Esophagus muscularis mucosa (tissue), 4 donors: ENCODE measurements around the gene SEC31A. TPM values are rescaled to one million over a fixed set of nuclear protein-coding genes. Genes with fewer than 3 reads are reported as not detected.
"Not testable (repeated sequence)": the region's sequence is repeated elsewhere in the genome, so short reads cannot be mapped to it uniquely, and the experiment has no call there.

ENCODE experiments used
- DNase-seq: peaks from one replicate; pipeline ENCODE4 v3.0.0-alpha.2; 2017; ENCODE audit errors: extremely low spot score
- H3K27ac ChIP-seq, 4 donors: fragments of 200-600 bp; sonication (generic); replicated peaks in 1 of 4; 1 replicate in 3 of 4; 2 replicates in 1 of 4; pipeline ENCODE4 v1.5.1; 2016 to 2019; ENCODE audit warnings: mild to moderate bottlenecking in 1 of 4
- H3K27me3 ChIP-seq, 4 donors: fragments of 200-600 bp; sonication (generic); one replicate each; pipeline versions ENCODE4 v1.5.1 to v1.6.0; 2016 to 2019
- H3K36me3 ChIP-seq, 4 donors: fragments of 200-600 bp; sonication (generic); one replicate each; pipeline ENCODE4 v1.5.1; 2016 to 2019
- H3K4me1 ChIP-seq, 4 donors: fragments of 200-600 bp; sonication (generic); one replicate each; pipeline ENCODE4 v1.5.1; 2016 to 2019
- H3K4me3 ChIP-seq, 4 donors: fragments of 200-600 bp; sonication (generic); 1 replicate in 2 of 4; 2 replicates in 2 of 4; pipeline ENCODE4 v1.5.1; 2016 to 2019; ENCODE audit warnings: mild to moderate bottlenecking in 4 of 4, moderate library complexity in 1 of 4
- H3K9me3 ChIP-seq, 4 donors: fragments of 200-600 bp; sonication (generic); 1 replicate in 3 of 4; 2 replicates in 1 of 4; pipeline ENCODE4 v1.5.1; 2016 to 2019
- CTCF ChIP-seq, 3 experiments: fragments of 200-600 bp in 2 of 3; fragments of 450-650 bp in 1 of 3; sonication (generic) in 2 of 3; IDR thresholded peaks; one replicate each; pipeline ENCODE4 v1.5.1; 2017 to 2019; ENCODE audit warnings: antibody characterized with exemption in 3 of 3, mild to moderate bottlenecking in 2 of 3, moderate library complexity in 1 of 3
- EP300 ChIP-seq: sonication (generic); formaldehyde crosslinking; IDR thresholded peaks from one replicate; pipeline ENCODE4 v1.6.1; 2017; ENCODE audit warnings: antibody characterized with exemption
- POLR2A ChIP-seq: fragments of 450-650 bp; IDR thresholded peaks from one replicate; pipeline ENCODE4 v1.6.1; 2017; ENCODE audit warnings: antibody characterized with exemption, moderate library complexity, mild to moderate bottlenecking, low read depth
- POLR2AphosphoS5 ChIP-seq, 2 donors: sonication (generic); formaldehyde crosslinking; IDR thresholded peaks; one replicate each; pipeline ENCODE4 v1.6.1; 2017; ENCODE audit warnings: antibody characterized with exemption in 2 of 2
- WGBS: methylation state at CpG from one replicate; pipeline ENCODE4 v1.1.5; 2018; 5-methylcytosine and 5-hydroxymethylcytosine counted together
- intact Hi-C: fragments of 100-400 bp; cut with DNase I; formaldehyde crosslinking; loops from one replicate; pipeline ENCODE4 v1.15.1; 2023
- total RNA-seq, 4 donors: library from RNA; depleted of rRNA; stranded (reverse); fragments of >200 nt; gene quantifications; one replicate each; pipeline versions ENCODE4 v1.1.0 to v1.2.1, GENCODE V29; 2016

The SEC31A gene
- total RNA-seq, 4 donors from 2014 or later: 117 to 146 (median 131) TPM

- H3K27ac ChIP-seq: no peak overlapping the region
- H3K36me3 ChIP-seq: peaks cover 62 to 77% (median 76%) of the 10 kb centered on the region in 4 donors
- H3K4me1 ChIP-seq: no peaks in the 10 kb centered on the region
- intact Hi-C loops: no loop called here
- no peaks in the 10 kb centered on the region for H3K9me3 ChIP-seq
- no peaks in the 10 kb centered on the region for H3K27me3 ChIP-seq
- no peak for TF ChIP-seq POLR2A
- 91% methylated on average over 2 of the region's 2 CpGs for WGBS
- no peak for DNase-seq
- no peak overlapping the region for H3K4me3 ChIP-seq
These were observed 72.0 kb downstream of the SEC31A start for GRCh38 chr4:82818664-82819662.

GRCh38 chr4:82816874-82817273, 74.1 kb downstream of the SEC31A start:
- H3K4me1 ChIP-seq, H3K4me3 ChIP-seq, DNase-seq, H3K27ac ChIP-seq, H3K9me3 ChIP-seq, intact Hi-C loops, H3K27me3 ChIP-seq: not testable (repeated sequence)
- 95% methylated on average over 6 of the region's 6 CpGs for WGBS
- peaks cover 41 to 56% (median 55%) of the 10 kb centered on the region in 4 donors for H3K36me3 ChIP-seq

GRCh38 chr4:82814034-82814433, 76.9 kb downstream of the SEC31A start:
- no peak for DNase-seq
- intact Hi-C loops: no loop called here
- Histone ChIP-seq H3K4me1 (peaks cover 0 to 21% (median 12%) of the 10 kb centered on the region in 4 donors), H3K27ac (no peak overlapping the region), H3K27me3 (no peaks in the 10 kb centered on the region), H3K9me3 (no peaks in the 10 kb centered on the region), H3K4me3 (no peak overlapping the region), H3K36me3 (peaks cover 22 to 29% (median 26%) of the 10 kb centered on the region in 4 donors)
- TF ChIP-seq POLR2AphosphoS5 (IDR thresholded peaks at IDR 0.05) (no peak), CTCF (IDR thresholded peaks at IDR 0.05) (no peak), EP300 (no peak), POLR2A (no peak)
- WGBS: 90% methylated on average over 1 of the region's 1 CpG

GRCh38 chr4:82811838-82812341, 79.1 kb downstream of the SEC31A start:
- intact Hi-C loops: no loop called here
- peaks cover 0 to 21% (median 12%) of the 10 kb centered on the region in 4 donors for H3K4me1 ChIP-seq
- no peaks in the 10 kb centered on the region for H3K9me3 ChIP-seq
- H3K27me3 ChIP-seq: no peaks in the 10 kb centered on the region
- H3K36me3 ChIP-seq: peaks cover 2 to 8% (median 5%) of the 10 kb centered on the region in 4 donors
- H3K27ac ChIP-seq: peak overlapping the region; percentile 4 to 52 (median 31)
- TF ChIP-seq CTCF (IDR thresholded peaks at IDR 0.05): no peak
- no peak for TF ChIP-seq POLR2AphosphoS5 (IDR thresholded peaks at IDR 0.05)
- H3K4me3 ChIP-seq: no peak overlapping the region
- WGBS: 21% methylated on average over 6 of the region's 6 CpGs
- no peak for DNase-seq

- intact Hi-C loops: no loop called here
- Histone ChIP-seq H3K9me3 (no peaks in the 10 kb centered on the region), H3K36me3 (peaks cover 0 to 3% (median under 1%) of the 10 kb centered on the region in 4 donors), H3K27ac (peak overlapping the region in 2 of 4 donors; percentile 51 to 52), H3K4me1 (peaks cover 0 to 21% (median 12%) of the 10 kb centered on the region in 4 donors), H3K4me3 (no peak overlapping the region), H3K27me3 (no peaks in the 10 kb centered on the region)
- TF ChIP-seq POLR2AphosphoS5 (IDR thresholded peaks at IDR 0.05) (no peak), POLR2A (no peak), CTCF (IDR thresholded peaks at IDR 0.05) (no peak), EP300 (no peak)
- WGBS: no CpG with 5 or more reads among the region's 1 CpG
- no peak for DNase-seq
These were observed 79.6 kb downstream of the SEC31A start for GRCh38 chr4:82811392-82811791.
